Measurements from ENCODE around the gene TNRC6A.
"Not testable (repeated sequence)": the region's sequence is repeated elsewhere in the genome, so short reads cannot be mapped to it uniquely, and the experiment has no call there.

TNRC6A gene

DNA sequence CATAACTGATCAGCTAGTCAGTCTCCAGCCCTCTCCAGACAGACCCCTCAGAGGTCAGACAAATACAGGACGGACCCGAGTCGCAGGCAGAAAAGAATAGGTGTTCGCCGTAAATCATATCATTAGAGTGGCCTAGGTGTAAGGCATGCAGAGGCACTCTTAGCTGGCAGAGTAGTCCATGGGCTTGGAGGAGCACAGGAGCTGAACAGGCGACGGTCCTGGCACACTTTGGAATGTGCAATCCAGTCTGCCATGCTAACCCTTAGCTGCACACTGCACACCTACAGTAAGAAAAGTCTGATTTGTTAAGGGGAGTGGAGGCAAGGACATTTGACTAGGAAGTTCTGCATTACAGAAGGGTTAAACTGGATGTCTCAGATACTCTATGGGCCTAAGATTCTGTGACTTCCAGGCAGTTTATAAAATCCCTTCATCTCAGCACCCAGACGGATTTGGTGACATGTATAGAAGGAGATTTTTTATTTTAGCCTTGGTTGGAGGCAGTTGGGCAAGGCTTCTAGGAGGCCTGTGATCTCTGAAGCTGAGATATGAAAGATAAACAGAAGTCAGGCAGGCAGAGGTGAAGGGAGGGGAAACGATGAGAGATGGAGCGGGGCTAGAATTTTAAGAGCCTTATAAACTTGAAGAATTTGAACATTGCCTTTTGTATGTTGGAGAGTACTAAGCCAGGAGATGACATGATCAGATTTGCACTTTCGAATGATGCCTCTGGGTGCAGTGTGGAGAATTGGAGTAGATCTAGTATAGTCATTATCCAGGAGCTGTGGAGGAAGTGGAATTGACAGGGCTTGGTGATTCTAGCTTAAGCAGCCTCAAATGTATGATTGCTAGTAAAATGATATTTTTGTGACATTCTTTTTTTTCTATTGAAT lies 81.7 kb downstream of the TNRC6A start:
- in situ Hi-C loops (cut with HindIII; ENCODE audit: low pct_unique_long_range_greater_than_20kb, low sequenced_read_pairs) = no loop called here
- no peak for DNase-seq (ENCODE audit: low read depth in 1 of 2, low spot score in 1 of 2)
- TF ChIP-seq JUND (IDR thresholded peaks at IDR 0.05; ENCODE audit: low read depth) = no peak

DNA sequence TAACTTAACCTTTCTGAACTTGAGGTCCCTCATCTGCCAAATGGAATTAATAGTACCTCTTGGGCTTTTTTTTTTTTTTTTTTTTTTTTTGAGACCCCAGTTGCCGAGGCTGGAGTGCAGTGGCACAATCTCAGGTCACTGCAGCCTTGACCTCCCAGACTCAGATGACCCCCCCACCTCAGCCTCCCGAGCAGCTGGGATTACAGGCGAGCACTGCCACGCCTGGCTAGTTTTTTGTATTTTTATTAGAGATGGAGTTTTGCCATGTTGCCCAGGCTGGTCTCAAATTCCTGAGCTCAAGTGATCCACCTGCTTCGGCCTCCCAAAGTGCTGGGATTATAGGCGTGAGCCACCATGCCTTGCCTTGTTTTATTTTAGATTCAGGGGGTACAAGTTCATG lies 83.4 kb downstream of the TNRC6A start:
- DNase-seq (ENCODE audit: low read depth in 1 of 2, low spot score in 1 of 2); in situ Hi-C loops (cut with HindIII; ENCODE audit: low pct_unique_long_range_greater_than_20kb, low sequenced_read_pairs): not testable (repeated sequence)

DNA sequence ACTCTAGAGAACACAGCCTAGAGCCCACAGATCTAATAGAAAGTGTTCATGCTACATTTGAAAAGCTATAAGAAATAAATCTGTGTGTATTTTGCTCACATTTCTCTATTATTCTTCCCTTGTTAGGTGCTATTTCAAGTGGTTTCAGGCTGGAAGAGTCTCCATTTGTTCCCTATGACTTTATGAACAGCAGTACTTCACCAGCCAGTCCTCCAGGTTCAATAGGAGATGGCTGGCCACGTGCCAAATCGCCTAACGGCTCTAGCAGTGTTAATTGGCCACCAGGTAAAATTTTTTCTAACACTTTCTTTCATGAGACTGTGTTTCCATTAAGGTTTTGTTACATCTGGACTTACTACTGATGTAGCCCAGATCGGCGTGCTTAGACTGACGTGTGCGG lies 85.6 kb downstream of the TNRC6A start:
- no peak for TF ChIP-seq JUND (IDR thresholded peaks at IDR 0.05; ENCODE audit: low read depth)
- no peak for DNase-seq (ENCODE audit: low read depth in 1 of 2, low spot score in 1 of 2)
- in situ Hi-C loops (cut with HindIII; ENCODE audit: low pct_unique_long_range_greater_than_20kb, low sequenced_read_pairs) = no loop called here

DNA sequence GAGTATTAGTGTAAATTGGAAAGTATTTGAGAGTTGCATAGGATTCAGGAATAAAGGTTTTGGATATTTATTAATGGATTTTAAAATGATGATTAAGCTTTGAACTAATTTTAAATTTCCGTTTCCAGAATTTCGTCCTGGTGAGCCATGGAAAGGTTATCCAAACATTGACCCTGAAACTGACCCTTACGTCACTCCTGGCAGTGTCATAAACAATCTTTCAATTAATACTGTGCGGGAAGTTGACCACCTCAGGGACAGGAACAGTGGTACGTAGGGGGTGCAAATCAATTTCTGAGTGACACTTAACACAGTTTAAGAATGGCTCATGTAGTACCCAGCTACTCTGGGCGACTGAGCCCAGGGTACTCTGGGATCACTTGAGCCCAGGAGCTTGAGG lies 87.2 kb downstream of the TNRC6A start:
- no peak for TF ChIP-seq JUND (IDR thresholded peaks at IDR 0.05; ENCODE audit: low read depth)
- in situ Hi-C loops (cut with HindIII; ENCODE audit: low pct_unique_long_range_greater_than_20kb, low sequenced_read_pairs) = no loop called here
- no peak for DNase-seq (ENCODE audit: low read depth in 1 of 2, low spot score in 1 of 2)

DNA sequence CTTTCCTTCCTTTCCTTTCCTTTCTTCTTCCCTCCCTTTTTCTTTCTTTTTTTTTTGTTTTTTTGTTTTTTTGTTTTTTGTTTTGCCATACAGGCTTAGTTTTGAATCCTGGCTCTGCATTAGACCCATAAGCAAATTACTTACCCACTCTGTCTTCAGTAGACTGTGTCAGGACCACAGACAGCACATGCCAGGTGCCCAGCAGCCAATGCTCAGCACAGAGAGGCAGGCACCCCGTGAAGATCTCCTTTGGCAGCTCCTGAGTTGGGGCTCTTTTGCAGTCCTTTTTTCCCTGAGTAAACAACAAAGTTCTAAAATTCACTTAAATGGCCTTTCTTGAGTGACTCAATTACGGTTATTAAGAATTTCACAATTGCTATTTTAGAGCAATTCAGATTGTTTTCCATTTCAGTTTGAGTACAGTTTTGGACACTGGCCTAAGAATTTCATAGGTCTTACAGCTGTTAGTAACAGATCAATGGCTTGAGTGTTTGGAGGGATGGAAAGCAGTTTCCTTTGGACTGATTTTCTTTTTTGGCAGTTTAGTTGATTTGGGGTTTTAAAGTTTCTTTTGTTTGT lies 90.1 kb downstream of the TNRC6A start:
- no peak for TF ChIP-seq JUND (IDR thresholded peaks at IDR 0.05; ENCODE audit: low read depth)
- DNase-seq (ENCODE audit: low read depth in 1 of 2, low spot score in 1 of 2) = no peak
- in situ Hi-C loops (cut with HindIII; ENCODE audit: low pct_unique_long_range_greater_than_20kb, low sequenced_read_pairs) = no loop called here

DNA sequence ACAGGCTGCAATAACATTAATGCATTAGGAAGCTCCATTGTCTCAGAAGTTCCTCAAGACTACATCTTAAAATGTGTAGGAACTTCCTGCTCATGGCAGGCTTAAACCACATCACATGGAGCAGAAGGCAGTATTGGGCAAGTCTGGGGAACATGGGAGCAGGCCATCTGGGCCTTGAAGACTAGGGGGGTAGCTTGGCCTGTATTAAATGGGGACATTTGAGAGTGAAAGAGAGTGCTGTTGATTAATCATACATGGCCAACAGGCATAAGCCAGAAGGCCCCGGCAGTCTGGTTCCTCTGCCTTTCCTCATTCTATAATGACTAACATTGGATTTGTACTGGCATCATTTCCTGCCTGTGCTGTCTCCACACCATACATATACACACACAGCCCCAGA lies 91.1 kb downstream of the TNRC6A start:
- no peak for DNase-seq (ENCODE audit: low read depth in 1 of 2, low spot score in 1 of 2)
- no peak for TF ChIP-seq JUND (IDR thresholded peaks at IDR 0.05; ENCODE audit: low read depth)
- in situ Hi-C loops (cut with HindIII; ENCODE audit: low pct_unique_long_range_greater_than_20kb, low sequenced_read_pairs) = no loop called here

DNA sequence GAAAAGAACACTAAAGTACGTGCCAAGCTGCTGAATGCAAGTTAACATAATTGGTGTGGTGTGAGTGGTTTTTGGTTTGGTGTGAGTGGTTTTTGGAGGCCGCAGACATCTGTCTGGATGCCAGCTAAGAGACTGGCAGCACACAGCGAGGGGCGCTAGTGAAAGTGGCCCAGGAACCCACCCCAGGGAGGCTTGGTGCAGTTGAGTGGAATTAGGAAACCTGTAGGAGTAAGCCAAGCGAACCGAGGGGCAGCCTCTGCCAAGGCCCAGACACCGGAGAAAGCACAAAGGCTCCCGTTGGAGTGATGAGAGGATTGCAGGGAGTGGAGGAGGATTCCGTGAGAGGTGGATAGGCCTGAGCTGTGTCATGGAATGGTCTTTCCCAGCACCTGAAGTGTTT lies 91.7 kb downstream of the TNRC6A start:
- in situ Hi-C loops (cut with HindIII; ENCODE audit: low pct_unique_long_range_greater_than_20kb, low sequenced_read_pairs) = no loop called here
- no peak for TF ChIP-seq JUND (IDR thresholded peaks at IDR 0.05; ENCODE audit: low read depth)

DNA sequence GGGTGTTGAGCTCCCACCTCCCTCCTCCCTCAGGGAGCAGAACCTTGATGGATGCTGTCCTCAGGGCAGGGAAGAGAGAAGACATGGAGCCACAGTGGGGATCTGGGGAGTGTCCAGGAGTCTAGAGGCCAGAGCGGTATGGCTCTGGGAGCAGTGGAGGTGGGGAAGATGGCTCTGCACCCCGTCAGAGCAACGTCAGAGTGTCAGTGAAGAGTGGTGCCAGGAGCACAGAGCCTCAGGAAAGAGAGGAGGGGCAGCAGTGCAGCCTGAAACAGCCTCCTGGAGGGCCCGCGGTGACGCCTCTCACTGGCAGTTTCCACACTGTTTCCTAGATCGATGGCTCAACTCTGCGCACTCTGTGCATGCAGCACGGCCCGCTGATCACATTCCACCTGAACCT lies 93.1 kb downstream of the TNRC6A start:
- no peak for TF ChIP-seq JUND (IDR thresholded peaks at IDR 0.05; ENCODE audit: low read depth)
- no peak for DNase-seq (ENCODE audit: low read depth in 1 of 2, low spot score in 1 of 2)
- in situ Hi-C loops (cut with HindIII; ENCODE audit: low pct_unique_long_range_greater_than_20kb, low sequenced_read_pairs) = no loop called here

More for the DNA sequence above, 91.7 kb downstream of the TNRC6A start:
- DNase-seq (ENCODE audit: low read depth in 1 of 2, low spot score in 1 of 2) = no peak

DNA sequence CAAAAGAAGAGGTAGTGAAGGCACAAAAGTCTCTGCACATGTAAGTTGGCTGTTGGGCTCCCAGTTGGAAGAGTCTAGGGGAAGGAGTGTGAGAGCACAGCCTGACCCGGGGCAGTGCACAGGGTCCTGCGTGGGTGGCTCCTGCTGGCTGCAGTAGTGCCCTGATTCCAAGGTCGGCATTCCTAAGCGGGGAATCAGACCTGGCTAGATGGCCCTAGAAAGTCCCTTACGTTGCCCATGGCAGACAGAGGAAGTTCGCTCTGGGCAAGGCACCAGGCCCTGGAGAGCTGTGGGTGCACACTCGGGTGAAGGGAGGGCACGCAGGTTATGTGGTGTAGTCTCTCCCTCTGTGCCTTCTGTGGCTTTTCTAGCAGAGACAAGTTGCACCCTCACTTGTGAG lies 93.5 kb downstream of the TNRC6A start:
- in situ Hi-C loops (cut with HindIII; ENCODE audit: low pct_unique_long_range_greater_than_20kb, low sequenced_read_pairs) = no loop called here
- DNase-seq (ENCODE audit: low read depth in 1 of 2, low spot score in 1 of 2) = no peak
- TF ChIP-seq JUND (IDR thresholded peaks at IDR 0.05; ENCODE audit: low read depth) = no peak

DNA sequence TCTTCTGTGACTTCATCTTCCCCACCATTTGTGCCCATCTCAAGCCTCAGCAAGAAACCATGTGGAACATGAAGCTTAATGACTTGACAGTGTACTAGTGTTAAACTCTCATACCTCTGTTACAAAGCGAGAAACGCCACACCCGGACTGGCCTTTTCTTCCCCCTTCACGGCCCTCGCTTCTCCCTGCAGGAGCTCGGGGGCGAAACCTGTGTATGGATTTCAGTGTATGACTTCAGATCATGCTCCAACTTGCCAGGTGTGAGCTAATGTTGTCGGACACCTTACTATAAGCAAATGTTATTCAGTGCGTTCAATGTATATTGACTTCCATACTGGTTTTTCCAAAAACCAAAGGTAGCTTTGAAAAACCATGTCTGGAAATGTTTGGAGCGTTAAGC lies 96.2 kb downstream of the TNRC6A start:
- no peak for TF ChIP-seq JUND (IDR thresholded peaks at IDR 0.05; ENCODE audit: low read depth)
- DNase-seq (ENCODE audit: low read depth in 1 of 2, low spot score in 1 of 2) = no peak
- in situ Hi-C loops (cut with HindIII; ENCODE audit: low pct_unique_long_range_greater_than_20kb, low sequenced_read_pairs) = no loop called here

DNA sequence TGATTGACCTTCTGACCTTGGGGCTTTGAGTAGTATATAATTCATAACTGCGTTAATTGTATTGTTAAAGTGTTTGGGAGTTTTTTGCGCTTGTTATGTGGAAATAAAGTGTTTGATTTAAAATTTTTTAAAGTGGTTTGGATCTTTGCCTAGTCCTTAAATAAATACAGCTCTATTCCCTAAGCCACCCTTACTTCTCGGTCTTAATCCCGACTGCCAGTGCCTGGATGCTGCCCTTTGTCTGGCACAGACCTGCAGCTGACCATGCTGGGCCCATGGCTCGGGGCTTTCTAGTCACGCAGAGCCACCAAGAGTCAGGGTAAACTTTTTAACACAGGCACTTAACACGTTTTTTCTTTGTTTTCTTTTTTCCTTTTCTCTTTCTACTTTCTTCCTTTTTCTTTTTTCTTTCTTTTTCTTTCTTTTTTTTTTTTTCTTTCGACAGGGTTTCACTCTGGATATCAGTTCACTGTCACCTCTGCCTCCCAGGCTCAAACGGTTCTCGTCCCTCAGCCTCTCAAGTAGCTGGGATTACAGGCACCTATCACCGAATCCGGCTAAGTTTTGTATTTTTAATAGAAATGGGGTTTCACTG lies 96.7 kb downstream of the TNRC6A start:
- TF ChIP-seq JUND (IDR thresholded peaks at IDR 0.05; ENCODE audit: low read depth) = no peak
- no peak for DNase-seq (ENCODE audit: low read depth in 1 of 2, low spot score in 1 of 2)
- in situ Hi-C loops (cut with HindIII; ENCODE audit: low pct_unique_long_range_greater_than_20kb, low sequenced_read_pairs) = no loop called here

DNA sequence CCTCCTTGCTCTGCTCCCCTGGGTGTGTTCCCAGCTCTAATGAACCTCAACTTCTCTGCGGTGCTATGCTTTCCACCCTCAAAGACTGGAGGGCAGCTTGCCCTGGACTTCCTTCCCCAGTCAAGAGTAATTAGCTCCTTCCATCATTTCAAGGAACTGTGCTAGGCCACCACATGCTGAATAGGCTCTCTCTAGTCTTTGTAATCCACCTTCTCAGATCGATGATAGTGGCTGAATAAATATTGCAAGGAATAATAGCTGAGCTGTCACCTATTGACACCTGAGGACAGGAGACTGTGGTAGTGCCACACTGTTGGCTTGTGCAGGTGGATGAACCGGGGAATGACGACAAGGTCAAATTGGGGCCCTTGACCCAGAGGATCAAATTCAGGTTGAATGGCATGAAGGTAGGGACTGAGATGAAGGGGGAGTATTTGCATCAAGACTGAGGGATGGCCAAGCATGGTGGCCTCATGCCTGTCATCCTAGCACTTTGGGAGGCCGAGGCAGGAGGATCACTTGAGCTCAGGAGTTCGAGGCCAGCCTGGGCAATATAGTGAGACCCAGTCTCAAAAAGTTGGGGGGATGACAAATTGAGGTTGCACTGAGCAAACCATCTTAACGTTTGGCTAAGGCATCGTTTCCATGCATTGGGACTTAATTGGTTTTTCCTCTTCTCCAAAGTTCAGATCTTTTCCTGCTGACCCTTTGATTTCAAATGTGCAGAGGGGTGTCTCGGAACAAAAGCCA lies 97.5 kb downstream of the TNRC6A start:
- no peak for TF ChIP-seq JUND (IDR thresholded peaks at IDR 0.05; ENCODE audit: low read depth)
- in situ Hi-C loops (cut with HindIII; ENCODE audit: low pct_unique_long_range_greater_than_20kb, low sequenced_read_pairs) = no loop called here
- DNase-seq (ENCODE audit: low read depth in 1 of 2, low spot score in 1 of 2) = no peak

DNA sequence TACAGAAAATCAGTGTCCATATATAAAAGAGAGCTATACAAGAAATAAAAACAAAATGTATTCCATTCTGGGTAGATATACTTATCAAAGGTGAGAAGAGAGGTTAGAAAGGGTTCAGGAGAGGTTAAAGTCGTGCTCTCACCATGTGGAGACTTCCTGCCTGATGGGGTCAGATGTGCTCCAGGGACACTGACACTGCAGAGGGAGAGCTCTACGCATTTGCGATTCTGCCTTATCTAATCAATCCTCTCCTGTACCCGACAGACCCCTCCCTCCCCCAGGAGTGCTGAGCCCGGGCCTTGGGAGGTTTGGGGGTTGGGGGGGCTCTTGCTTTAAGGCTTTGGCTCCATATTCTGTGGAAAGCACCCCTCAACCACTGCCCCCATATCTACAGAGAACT lies 99.7 kb downstream of the TNRC6A start:
- in situ Hi-C loops (cut with HindIII; ENCODE audit: low pct_unique_long_range_greater_than_20kb, low sequenced_read_pairs) = no loop called here
- no peak for DNase-seq (ENCODE audit: low read depth in 1 of 2, low spot score in 1 of 2)
- TF ChIP-seq JUND (IDR thresholded peaks at IDR 0.05; ENCODE audit: low read depth) = no peak

All from T47D (cell line).